HG03571 (cell line): ENCODE results near the gene TCF4.

Experiments used
- ATAC-seq: cut with Tn5 transposase; IDR thresholded peaks from one replicate; pipeline ENCODE4 v1.9.1; 2021; ENCODE audit not compliant: unreplicated experiment

TCF4 gene

GRCh38 chr18:55546851-55547704 is 40.9 kb downstream of the TCF4 start:
- ATAC-seq = no peak

- ATAC-seq = no peak
Measured at GRCh38 chr18:55544014-55544413, 44.0 kb downstream of the TCF4 start.

GRCh38 chr18:55543130-55543704 is 44.8 kb downstream of the TCF4 start:
- no peak for ATAC-seq

- no peak for ATAC-seq
Measured at GRCh38 chr18:55541571-55541970, 46.4 kb downstream of the TCF4 start.

GRCh38 chr18:55539240-55539639 is 48.8 kb downstream of the TCF4 start:
- no peak for ATAC-seq

GRCh38 chr18:55534996-55535395 is 53.0 kb downstream of the TCF4 start:
- no peak for ATAC-seq

- no peak for ATAC-seq
Measured at GRCh38 chr18:55534547-55534946, 53.4 kb downstream of the TCF4 start.

- ATAC-seq = no peak
Measured at GRCh38 chr18:55530166-55530565, 57.8 kb downstream of the TCF4 start.

GRCh38 chr18:55529581-55529980 is 58.4 kb downstream of the TCF4 start:
- no peak for ATAC-seq

- ATAC-seq = no peak
Measured at GRCh38 chr18:55525845-55526244, 62.1 kb downstream of the TCF4 start.

GRCh38 chr18:55524353-55525073 is 63.5 kb downstream of the TCF4 start:
- no peak for ATAC-seq

- no peak for ATAC-seq
Measured at GRCh38 chr18:55523001-55523400, 65.0 kb downstream of the TCF4 start.

- ATAC-seq = no peak
Measured at GRCh38 chr18:55522011-55522410, 66.0 kb downstream of the TCF4 start.

GRCh38 chr18:55517055-55517454 is 70.9 kb downstream of the TCF4 start:
- no peak for ATAC-seq

GRCh38 chr18:55515941-55516710 is 71.9 kb downstream of the TCF4 start:
- no peak for ATAC-seq

- no peak for ATAC-seq
Measured at GRCh38 chr18:55515214-55515613, 72.8 kb downstream of the TCF4 start.

- no peak for ATAC-seq
Measured at GRCh38 chr18:55513161-55513560, 74.8 kb downstream of the TCF4 start.

- no peak for ATAC-seq
Measured at GRCh38 chr18:55511277-55511676, 76.7 kb downstream of the TCF4 start.

- ATAC-seq = no peak
Measured at GRCh38 chr18:55510809-55511208, 77.2 kb downstream of the TCF4 start.

GRCh38 chr18:55509631-55510324 is 78.2 kb downstream of the TCF4 start:
- no peak for ATAC-seq

GRCh38 chr18:55508651-55509050 is 79.3 kb downstream of the TCF4 start:
- ATAC-seq = no peak
